ENCODE results near the gene MOB3A. TPM values are rescaled to one million over a fixed set of nuclear protein-coding genes. Genes with fewer than 3 reads are reported as not detected.

The MOB3A gene
- total and polyA plus RNA-seq, 10 of the 15 experiments (the other 5 are each of a cell fraction or from before 2014, with no cell fraction given): 7.5 to 229 (median 79.4) TPM

DNA sequence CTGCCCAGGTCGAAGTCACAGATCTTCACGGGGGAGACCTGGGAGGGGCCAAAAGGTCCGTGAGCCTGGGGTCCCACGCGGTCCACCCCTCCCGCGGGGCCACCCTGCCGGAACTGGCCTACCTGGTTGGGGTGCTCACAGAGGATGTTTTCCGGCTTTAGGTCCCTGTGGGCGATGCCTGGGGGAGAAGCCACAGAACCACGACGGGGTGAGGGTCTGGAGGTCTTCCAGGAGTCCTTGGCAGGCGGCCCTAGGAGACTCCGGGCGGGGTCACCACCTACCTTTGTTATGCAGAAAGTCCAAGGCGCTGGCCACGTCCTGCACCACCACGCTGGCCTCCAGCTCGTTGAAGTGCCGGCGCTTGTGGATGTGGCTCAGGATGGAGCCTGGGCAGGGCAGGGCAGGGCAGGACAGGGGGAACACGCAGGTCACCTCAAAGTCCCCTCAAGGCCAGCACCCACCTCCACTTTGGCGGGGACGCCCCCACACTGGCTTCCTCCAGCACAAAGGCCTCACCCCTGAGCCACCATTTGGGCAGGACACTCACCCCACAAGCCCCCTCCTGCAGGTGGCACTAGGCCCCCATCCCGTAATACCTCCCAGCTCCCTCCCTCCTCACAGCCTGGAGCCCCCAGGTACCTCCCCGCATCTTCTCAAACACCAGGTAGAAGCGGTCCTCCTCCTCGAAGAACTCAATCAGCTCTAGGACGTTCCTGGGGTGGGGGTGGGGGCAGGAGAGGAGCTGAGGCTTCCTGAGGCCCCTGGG lies 53.5 kb downstream of the MOB3A start:
- POLR2A ChIA-PET: interaction anchor here (0.6 to 4.3 kb wide), 15 partner anchors 8 to 351 kb away, joined by 3 to 37 read pairs (median 4); partner anchors contain the start of gene MKNK2
- H3K4me2 ChIP-seq (ENCODE audit: control insufficient read depth, insufficient read depth): peak overlapping the region; percentile 96

More for the DNA sequence above, 53.5 kb downstream of the MOB3A start:
- Histone ChIP-seq H3K4me3 (peak overlapping the region; percentile 67), H3K36me3 (ENCODE audit: control insufficient read depth in 2 of 2, insufficient read depth in 2 of 2, low read length in 1 of 2) (peaks cover 26 to 33% of the 10 kb centered on the region in 2 experiments), H2AFZ (ENCODE audit: control insufficient read depth, low read depth, low read length) (peak overlapping the region; percentile 9; the same call in 1 of the 2 replicates), H3K79me2 (ENCODE audit: control insufficient read depth, insufficient read depth, low read length) (peaks cover 46% of the 10 kb centered on the region), H3K9me3 (replicated peaks; ENCODE audit: control insufficient read depth, insufficient read depth, low read length) (no peaks in the 10 kb centered on the region), H3K27me3 (replicated peaks in 1 of 2; ENCODE audit: control insufficient read depth in 2 of 2, insufficient read depth in 2 of 2, low read length in 1 of 2) (no peaks in the 10 kb centered on the region), H3K9ac (ENCODE audit: control insufficient read depth, insufficient read depth, low read length) (peak overlapping the region; percentile 73), H3K4me1 (ENCODE audit: control insufficient read depth, insufficient read depth, low read length) (peaks cover 40% of the 10 kb centered on the region), H3K27ac (ENCODE audit: control insufficient read depth, insufficient read depth) (peak overlapping the region; percentile 89), H4K20me1 (ENCODE audit: control insufficient read depth, insufficient read depth) (peaks cover 1% of the 10 kb centered on the region; the same call in 1 of the 2 replicates)
- CTCF ChIA-PET: interaction anchor here (0.9 to 1.5 kb wide), 10 partner anchors 9 to 50 kb away, joined by 3 to 7 read pairs (median 4); partner anchors contain the start of gene MKNK2
- WGBS (ENCODE audit: insufficient coverage, insufficient replicate concordance, low lambda C conversion rate, missing lambda C conversion rate): 11% methylated on average over 29 of the region's 29 CpGs
- ATAC-seq: peak; percentile 0
- no peak for DNase-seq (ENCODE audit: low read depth, low spot score)
- RAD21 ChIA-PET (ENCODE audit: unreplicated experiment): interaction anchor here (0.6 to 2.4 kb wide), 14 partner anchors 10 to 139 kb away, joined by 3 to 17 read pairs (median 4); partner anchors contain the start of gene AP3D1
- intact Hi-C loops (cut with micrococcal nuclease; ENCODE audit: unreplicated experiment) (no loop called here), in situ Hi-C loops (cut with MboI) (no loop called here)
- BruUV-seq (replicated peaks): no TSS peak
- FAIRE-seq: no peak
- TF ChIP-seq HDGF (IDR thresholded peaks at IDR 0.05) (peak; percentile 17), LARP7 (IDR thresholded peaks at IDR 0.05) (peak; percentile 39), BACH1 (IDR thresholded peaks at IDR 0.05; ENCODE audit: borderline replicate concordance) (0 out of 2 replicates have a peak, but pooled peaks have one; percentile 13), NRF1 (conservative IDR thresholded peaks at IDR 0.05; ENCODE audit: low read depth, low read length) (no peak), EED (IDR thresholded peaks at IDR 0.05; ENCODE audit: low read depth) (0 out of 2 replicates have a peak, but pooled peaks have one; percentile 13), NR2F1 (conservative IDR thresholded peaks at IDR 0.05) (0 out of 2 replicates have a peak, but pooled peaks have one; percentile 8), GATAD2B (conservative IDR thresholded peaks at IDR 0.05; ENCODE audit: low read depth) (peak; percentile 44; the same call in 1 of the 2 replicates), KLF5 (IDR thresholded peaks at IDR 0.05; ENCODE audit: partially characterized antibody) (no peak), ZNF207 (IDR thresholded peaks at IDR 0.05; ENCODE audit: borderline replicate concordance) (peak; percentile 29; the same call in 1 of the 2 replicates), DPF2 (IDR thresholded peaks at IDR 0.05) (0 out of 2 replicates have a peak, but pooled peaks have one; percentile 15)
- TF ChIP-seq, protein P1, sequence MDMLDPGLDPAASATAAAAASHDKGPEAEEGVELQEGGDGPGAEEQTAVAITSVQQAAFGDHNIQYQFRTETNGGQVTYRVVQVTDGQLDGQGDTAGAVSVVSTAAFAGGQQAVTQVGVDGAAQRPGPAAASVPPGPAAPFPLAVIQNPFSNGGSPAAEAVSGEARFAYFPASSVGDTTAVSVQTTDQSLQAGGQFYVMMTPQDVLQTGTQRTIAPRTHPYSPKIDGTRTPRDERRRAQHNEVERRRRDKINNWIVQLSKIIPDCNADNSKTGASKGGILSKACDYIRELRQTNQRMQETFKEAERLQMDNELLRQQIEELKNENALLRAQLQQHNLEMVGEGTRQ (IDR thresholded peaks at IDR 0.05; ENCODE audit: borderline replicate concordance, low read depth, low read length): no peak
- SMC1A ChIA-PET (ENCODE audit: uncharacterized antibody, unreplicated experiment): interaction anchor here (0.7 to 1.9 kb wide), 8 partner anchors 10 to 109 kb away, joined by 3 to 9 read pairs (median 4); partner anchors contain the start of gene AP3D1

All from GM12878 (cell line).